Measurements from ENCODE around the gene BOD1L1.

BOD1L1 gene

DNA sequence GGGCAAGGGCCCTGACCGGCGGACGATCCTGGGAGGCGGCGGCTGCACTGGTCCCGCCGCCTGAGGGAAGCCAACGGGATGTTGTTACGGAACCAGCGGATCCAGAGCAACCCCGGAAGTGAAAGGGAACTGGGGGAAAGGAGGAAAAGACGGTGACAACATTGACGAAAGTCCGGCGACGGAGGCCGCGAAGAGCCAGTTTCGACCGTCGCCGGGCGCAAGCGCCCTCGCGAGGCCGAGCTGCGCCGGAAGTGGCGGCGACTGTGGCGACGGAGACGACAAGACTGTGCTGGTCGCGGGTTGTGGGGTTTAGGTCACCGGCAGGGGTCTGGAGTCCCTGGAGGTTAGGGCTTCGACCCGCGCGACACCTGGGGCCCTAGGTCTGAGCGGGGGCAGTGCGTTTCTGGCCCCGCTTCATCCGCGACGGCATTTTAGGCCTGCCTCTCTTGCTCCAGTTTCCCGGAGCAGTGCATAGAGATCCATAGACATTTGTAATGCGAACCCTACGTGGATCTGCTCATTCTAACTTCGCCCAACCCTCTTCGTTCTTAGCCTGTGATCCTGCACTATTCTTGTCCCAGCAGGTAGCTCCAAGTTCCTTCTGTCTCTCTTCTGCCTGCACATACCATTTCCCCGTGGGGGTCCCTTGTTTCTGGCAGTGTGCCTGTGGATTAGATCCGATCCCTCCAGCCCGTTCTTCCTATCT lies at the start of gene BOD1L1:
Gene BOD1L1, minus strand, starts transcription at position 120 of the 706 bp plus-strand sequence. CDS start 138 bp downstream, outside the sequence.
- peak within 1 kb of the TSS; percentile 96 for H3K4me3 ChIP-seq (ENCODE audit: low read length)
- H3K36me3 ChIP-seq (replicated peaks; ENCODE audit: insufficient read depth, low read length) = no peaks in the 10 kb centered on the region
- peak within 1 kb of the TSS; percentile 92 for H2AFZ ChIP-seq (ENCODE audit: low read length)
- peaks cover 9% of the 10 kb centered on the region for H3K4me1 ChIP-seq (ENCODE audit: low read length)
- H3K27me3 ChIP-seq (replicated peaks; ENCODE audit: insufficient read depth, low read length) = no peaks in the 10 kb centered on the region
- H3K79me2 ChIP-seq (ENCODE audit: low read length) = peaks cover 45% of the 10 kb centered on the region
- H3K4me2 ChIP-seq (ENCODE audit: low read depth, low read length) = peak within 1 kb of the TSS; percentile 96
- peak within 1 kb of the TSS; percentile 67 for H3K27ac ChIP-seq (ENCODE audit: low read length)
- H3K9me3 ChIP-seq (replicated peaks; ENCODE audit: insufficient read depth, low read length) = no peaks in the 10 kb centered on the region
- peak; percentile 91 for DNase-seq
- no peaks in the 10 kb centered on the region for H3K9me2 ChIP-seq (replicated peaks; ENCODE audit: insufficient read depth, low read length)
- TF ChIP-seq, protein P1, sequence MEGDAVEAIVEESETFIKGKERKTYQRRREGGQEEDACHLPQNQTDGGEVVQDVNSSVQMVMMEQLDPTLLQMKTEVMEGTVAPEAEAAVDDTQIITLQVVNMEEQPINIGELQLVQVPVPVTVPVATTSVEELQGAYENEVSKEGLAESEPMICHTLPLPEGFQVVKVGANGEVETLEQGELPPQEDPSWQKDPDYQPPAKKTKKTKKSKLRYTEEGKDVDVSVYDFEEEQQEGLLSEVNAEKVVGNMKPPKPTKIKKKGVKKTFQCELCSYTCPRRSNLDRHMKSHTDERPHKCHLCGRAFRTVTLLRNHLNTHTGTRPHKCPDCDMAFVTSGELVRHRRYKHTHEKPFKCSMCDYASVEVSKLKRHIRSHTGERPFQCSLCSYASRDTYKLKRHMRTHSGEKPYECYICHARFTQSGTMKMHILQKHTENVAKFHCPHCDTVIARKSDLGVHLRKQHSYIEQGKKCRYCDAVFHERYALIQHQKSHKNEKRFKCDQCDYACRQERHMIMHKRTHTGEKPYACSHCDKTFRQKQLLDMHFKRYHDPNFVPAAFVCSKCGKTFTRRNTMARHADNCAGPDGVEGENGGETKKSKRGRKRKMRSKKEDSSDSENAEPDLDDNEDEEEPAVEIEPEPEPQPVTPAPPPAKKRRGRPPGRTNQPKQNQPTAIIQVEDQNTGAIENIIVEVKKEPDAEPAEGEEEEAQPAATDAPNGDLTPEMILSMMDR (IDR thresholded peaks at IDR 0.05; ENCODE audit: low read length) = peak; percentile 46
- no peak for TF ChIP-seq EZH2phosphoT487 (IDR thresholded peaks at IDR 0.05; ENCODE audit: low read length)
- no peak for TF ChIP-seq EZH2 (optimal IDR thresholded peaks at IDR 0.05; ENCODE audit: low read depth, low read length)
- H3F3A ChIP-seq (ENCODE audit: insufficient read depth, low read length) = 0 out of 2 replicates have a peak, but pooled peaks cover 3% of the 10 kb centered on the region
- H4K20me1 ChIP-seq (ENCODE audit: insufficient read depth, low read length) = no peaks in the 10 kb centered on the region
- peak within 1 kb of the TSS; percentile 87 for H3K9ac ChIP-seq (ENCODE audit: low read length)

DNA sequence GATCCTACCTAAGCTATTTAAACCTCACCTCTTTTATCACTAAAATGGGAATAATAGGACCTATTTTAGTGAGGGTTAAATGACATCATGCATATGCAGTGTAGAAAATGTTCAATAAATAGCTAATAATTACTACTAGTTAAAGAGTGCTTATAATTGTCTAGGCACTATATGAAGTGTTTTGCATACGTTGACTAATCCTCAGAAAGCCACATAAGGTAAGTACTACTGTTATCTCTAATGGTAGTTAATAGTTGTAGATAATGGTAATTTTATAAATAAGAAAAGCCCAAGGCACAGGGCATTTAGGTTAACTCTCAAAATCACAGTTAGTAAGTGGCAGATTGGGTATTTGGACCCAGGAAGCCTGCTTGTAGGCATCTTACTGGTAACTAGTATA lies 47.4 kb upstream of the BOD1L1 start:
- H3K4me1 ChIP-seq (ENCODE audit: low read length) = no peaks in the 10 kb centered on the region
- no peak overlapping the region for H2AFZ ChIP-seq (ENCODE audit: low read length)
- no peak overlapping the region for H3K4me3 ChIP-seq (ENCODE audit: low read length)
- no peaks in the 10 kb centered on the region for H3K79me2 ChIP-seq (ENCODE audit: low read length)
- H3K9me3 ChIP-seq (replicated peaks; ENCODE audit: insufficient read depth, low read length) = no peaks in the 10 kb centered on the region
- no peaks in the 10 kb centered on the region for H3K9me2 ChIP-seq (replicated peaks; ENCODE audit: insufficient read depth, low read length)
- H3K36me3 ChIP-seq (replicated peaks; ENCODE audit: insufficient read depth, low read length) = no peaks in the 10 kb centered on the region
- no peak for DNase-seq
- H3K9ac ChIP-seq (ENCODE audit: low read length) = no peak overlapping the region
- no peak overlapping the region for H3K4me2 ChIP-seq (ENCODE audit: low read depth, low read length)
- H3K27ac ChIP-seq (ENCODE audit: low read length) = no peak overlapping the region
- no peaks in the 10 kb centered on the region for H4K20me1 ChIP-seq (ENCODE audit: insufficient read depth, low read length)
- no peaks in the 10 kb centered on the region for H3K27me3 ChIP-seq (replicated peaks; ENCODE audit: insufficient read depth, low read length)
- no peak for TF ChIP-seq EZH2phosphoT487 (IDR thresholded peaks at IDR 0.05; ENCODE audit: low read length)
- TF ChIP-seq, protein P1 (IDR thresholded peaks at IDR 0.05; ENCODE audit: low read length) = no peak
- no peaks in the 10 kb centered on the region for H3F3A ChIP-seq (ENCODE audit: insufficient read depth, low read length)

DNA sequence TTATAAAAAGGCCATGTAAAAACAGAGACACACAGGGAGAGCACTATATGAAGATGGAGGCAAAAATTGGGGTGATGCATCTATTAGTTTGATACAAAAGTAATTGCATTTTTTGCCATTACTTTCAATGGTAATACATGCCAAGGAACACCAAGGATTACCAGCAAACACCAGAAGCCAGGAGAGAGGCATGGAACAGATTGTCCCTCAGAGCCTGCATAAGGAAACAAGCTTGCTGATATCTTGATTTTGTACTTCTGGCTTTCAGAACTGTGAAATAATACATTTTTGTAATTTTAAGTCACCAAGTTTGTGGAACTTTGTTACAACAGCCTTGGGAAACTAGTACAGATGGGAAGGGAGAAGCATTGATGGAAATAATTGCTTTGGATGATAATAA lies 45.6 kb upstream of the BOD1L1 start:
- Histone ChIP-seq H3K9ac (ENCODE audit: low read length) (no peak overlapping the region), H3K27me3 (replicated peaks; ENCODE audit: insufficient read depth, low read length) (no peaks in the 10 kb centered on the region), H3F3A (ENCODE audit: insufficient read depth, low read length) (no peaks in the 10 kb centered on the region), H3K4me2 (ENCODE audit: low read depth, low read length) (no peak overlapping the region), H3K27ac (ENCODE audit: low read length) (no peak overlapping the region), H4K20me1 (ENCODE audit: insufficient read depth, low read length) (no peaks in the 10 kb centered on the region), H2AFZ (ENCODE audit: low read length) (no peak overlapping the region), H3K9me2 (replicated peaks; ENCODE audit: insufficient read depth, low read length) (no peaks in the 10 kb centered on the region), H3K4me3 (ENCODE audit: low read length) (no peak overlapping the region), H3K4me1 (ENCODE audit: low read length) (no peaks in the 10 kb centered on the region), H3K9me3 (replicated peaks; ENCODE audit: insufficient read depth, low read length) (no peaks in the 10 kb centered on the region), H3K79me2 (ENCODE audit: low read length) (no peaks in the 10 kb centered on the region), H3K36me3 (replicated peaks; ENCODE audit: insufficient read depth, low read length) (no peaks in the 10 kb centered on the region)
- no peak for TF ChIP-seq EZH2phosphoT487 (IDR thresholded peaks at IDR 0.05; ENCODE audit: low read length)
- no peak for TF ChIP-seq EZH2 (optimal IDR thresholded peaks at IDR 0.05; ENCODE audit: low read depth, low read length)
- TF ChIP-seq, protein P1 (IDR thresholded peaks at IDR 0.05; ENCODE audit: low read length) = no peak
- DNase-seq = no peak

All from MM.1S (cell line).